Testis (tissue), 2 donors: ENCODE data around the gene ABHD17A.

Experiments
- POLR2A ChIP-seq: fragments of 450-650 bp; IDR thresholded peaks from one replicate; pipeline ENCODE4 v1.6.1; 2017; ENCODE audit warnings: antibody characterized with exemption, mild to moderate bottlenecking, moderate library complexity
- TF ChIP-seq, protein P1 (sequence below), 3 experiments: fragments of 450-650 bp in 2 of 3; fragments of 200-600 bp in 1 of 3; sonication (generic) in 1 of 3; IDR thresholded peaks; one replicate each; pipeline ENCODE4 v1.5.1; 2016 to 2019; ENCODE audit warnings: antibody characterized with exemption in 3 of 3, mild to moderate bottlenecking in 2 of 3, moderate library complexity in 1 of 3

DNA sequence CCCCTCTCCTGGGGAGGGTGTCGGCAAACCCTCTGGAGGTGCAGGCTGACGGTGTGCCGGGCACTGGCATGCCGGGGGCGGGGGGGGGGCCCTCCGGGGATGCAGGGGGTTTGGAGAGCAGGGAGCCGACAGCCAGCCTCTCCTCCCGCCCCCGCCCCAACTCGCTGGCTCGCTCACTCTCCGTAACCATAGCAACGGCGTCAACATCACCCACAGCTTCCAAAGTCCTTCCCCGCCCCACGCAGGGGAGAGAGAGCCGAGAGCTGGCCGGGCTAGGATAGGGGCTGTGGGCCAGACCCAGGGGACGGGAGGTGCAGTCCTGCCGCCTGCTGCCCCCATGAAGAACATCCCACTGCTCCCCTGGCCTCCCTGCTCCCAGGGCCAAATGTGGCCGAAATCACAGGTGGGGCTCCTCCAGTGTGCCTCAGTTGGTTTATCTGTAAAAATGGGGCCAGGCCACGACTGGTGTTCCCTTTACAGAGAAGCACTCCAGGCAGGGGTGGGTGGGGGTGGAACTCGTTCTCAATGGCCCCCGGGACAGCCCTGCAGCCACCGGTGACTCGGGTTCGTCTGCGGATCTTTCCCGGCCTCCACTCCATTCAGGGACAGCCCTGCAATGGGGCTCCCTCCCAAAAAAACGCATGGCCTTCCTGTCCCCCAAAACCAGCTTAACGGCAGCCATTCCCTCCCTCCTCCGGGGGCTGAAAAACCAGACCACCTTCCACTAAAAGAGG, 25.1 kb downstream of the ABHD17A start:
- TF ChIP-seq, protein P1, sequence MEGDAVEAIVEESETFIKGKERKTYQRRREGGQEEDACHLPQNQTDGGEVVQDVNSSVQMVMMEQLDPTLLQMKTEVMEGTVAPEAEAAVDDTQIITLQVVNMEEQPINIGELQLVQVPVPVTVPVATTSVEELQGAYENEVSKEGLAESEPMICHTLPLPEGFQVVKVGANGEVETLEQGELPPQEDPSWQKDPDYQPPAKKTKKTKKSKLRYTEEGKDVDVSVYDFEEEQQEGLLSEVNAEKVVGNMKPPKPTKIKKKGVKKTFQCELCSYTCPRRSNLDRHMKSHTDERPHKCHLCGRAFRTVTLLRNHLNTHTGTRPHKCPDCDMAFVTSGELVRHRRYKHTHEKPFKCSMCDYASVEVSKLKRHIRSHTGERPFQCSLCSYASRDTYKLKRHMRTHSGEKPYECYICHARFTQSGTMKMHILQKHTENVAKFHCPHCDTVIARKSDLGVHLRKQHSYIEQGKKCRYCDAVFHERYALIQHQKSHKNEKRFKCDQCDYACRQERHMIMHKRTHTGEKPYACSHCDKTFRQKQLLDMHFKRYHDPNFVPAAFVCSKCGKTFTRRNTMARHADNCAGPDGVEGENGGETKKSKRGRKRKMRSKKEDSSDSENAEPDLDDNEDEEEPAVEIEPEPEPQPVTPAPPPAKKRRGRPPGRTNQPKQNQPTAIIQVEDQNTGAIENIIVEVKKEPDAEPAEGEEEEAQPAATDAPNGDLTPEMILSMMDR (IDR thresholded peaks at IDR 0.05), result no peak
- no peak for TF ChIP-seq POLR2A
